Fibroblast of the aortic adventitia (primary cell): Measurements from ENCODE around the gene HIGD1A. TPM values are rescaled to one million over a fixed set of nuclear protein-coding genes. Genes with fewer than 3 reads are reported as not detected.
"Not testable (repeated sequence)": the region's sequence is repeated elsewhere in the genome, so short reads cannot be mapped to it uniquely, and the experiment has no call there.

Experiments
- DNase-seq: peaks from one replicate; pipeline ENCODE4 v3.0.0-alpha.2; 2010; ENCODE audit warnings: low read depth
- H3K4me3 ChIP-seq: 2 replicates; pipeline ENCODE4 v1.5.1; 2011; ENCODE audit warnings: low read depth, mild to moderate bottlenecking, control low read depth, low read length, moderate library complexity
- CTCF ChIP-seq: IDR thresholded peaks from 2 replicates; pipeline ENCODE4 v1.5.1; 2011; ENCODE audit warnings: mild to moderate bottlenecking, low read length, control low read depth, inconsistent platforms; ENCODE audit not compliant: insufficient read depth
- total RNA-seq: library from RNA; depleted of rRNA; stranded (reverse); fragments of >200 nt; gene quantifications from 2 replicates; pipeline ENCODE4 v1.2.3, GENCODE V29; 2012; ENCODE audit warnings: low replicate concordance

Gene HIGD1A
- total RNA-seq, 1 donor: 163 TPM

- H3K4me3 ChIP-seq: no peak overlapping the region
- no peak for TF ChIP-seq CTCF
- DNase-seq: no peak
Observed at GRCh38 chr3:42822828-42823227, 18.5 kb upstream of the HIGD1A start.

GRCh38 chr3:42820746-42821051 is 16.4 kb upstream of the HIGD1A start:
- TF ChIP-seq CTCF: no peak
- no peak overlapping the region for H3K4me3 ChIP-seq
- DNase-seq: no peak

- no peak overlapping the region for H3K4me3 ChIP-seq
- TF ChIP-seq CTCF: no peak
- no peak for DNase-seq
Observed at GRCh38 chr3:42819351-42819965, 15.2 kb upstream of the HIGD1A start.

- TF ChIP-seq CTCF: no peak
- no peak for DNase-seq
- no peak overlapping the region for H3K4me3 ChIP-seq
Observed at GRCh38 chr3:42815826-42816225, 11.5 kb upstream of the HIGD1A start.

- H3K4me3 ChIP-seq: no peak overlapping the region
- TF ChIP-seq CTCF: no peak
- no peak for DNase-seq
Observed at GRCh38 chr3:42814914-42815507, 10.7 kb upstream of the HIGD1A start.

- DNase-seq: no peak
- TF ChIP-seq CTCF: no peak
- H3K4me3 ChIP-seq: no peak overlapping the region
Observed at GRCh38 chr3:42814246-42814645, 10.0 kb upstream of the HIGD1A start.

GRCh38 chr3:42811118-42811883 is 7.0 kb upstream of the HIGD1A start:
- not testable (repeated sequence) for H3K4me3 ChIP-seq, DNase-seq

GRCh38 chr3:42810706-42811105 is 6.4 kb upstream of the HIGD1A start:
- DNase-seq, H3K4me3 ChIP-seq: not testable (repeated sequence)
